ENCODE results near the gene UBE3C. TPM values are rescaled to one million over a fixed set of nuclear protein-coding genes. Genes with fewer than 3 reads are reported as not detected.

UBE3C gene
- total and polyA plus RNA-seq, 7 experiments from 2014 or later = 21.3 to 64.6 (median 53.9) TPM

DNA sequence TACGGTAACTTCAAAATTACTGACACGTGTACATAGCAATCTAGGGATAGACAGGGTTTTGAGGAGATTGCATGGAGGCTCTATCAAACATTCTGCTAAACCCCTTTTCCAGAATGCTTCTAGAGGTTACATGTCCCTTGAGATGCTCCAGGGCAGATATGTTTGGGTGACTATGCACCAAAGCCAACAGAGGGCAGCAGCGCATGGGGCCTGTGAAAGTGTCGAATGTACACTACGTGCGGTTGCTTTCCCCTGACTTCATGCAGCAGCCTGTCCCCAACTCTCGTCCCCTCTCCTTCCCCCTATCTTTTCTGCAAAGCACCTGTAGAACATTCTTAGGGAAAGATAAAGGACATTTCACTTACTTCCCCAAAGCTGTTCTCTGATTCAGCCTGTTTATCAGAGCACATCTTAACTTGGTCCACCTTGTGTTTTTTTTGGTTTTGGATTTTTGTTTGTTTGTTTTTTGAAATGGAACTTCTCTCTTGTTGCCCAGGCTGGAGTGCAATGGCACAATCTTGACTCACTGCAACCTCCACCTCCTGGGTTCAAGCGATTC lies 90.2 kb downstream of the UBE3C start:
- Histone ChIP-seq H3K27me3 (ENCODE audit: control insufficient read depth in 2 of 2, insufficient read depth in 2 of 2, low read length in 2 of 2) (no peaks in the 10 kb centered on the region), H3K4me1 (ENCODE audit: control insufficient read depth in 2 of 2, insufficient read depth in 2 of 2, low read length in 2 of 2) (no peaks in the 10 kb centered on the region), H3K27ac (ENCODE audit: low read depth, low read length) (no peak overlapping the region), H3K9me3 (ENCODE audit: control insufficient read depth in 2 of 3, low read length in 3 of 3) (no peaks in the 10 kb centered on the region), H3K4me3 (ENCODE audit: low read length) (no peak overlapping the region), H3K36me3 (ENCODE audit: control insufficient read depth in 2 of 3, insufficient read depth in 3 of 3, low read length in 3 of 3) (peaks cover 8 to 72% (median 17%) of the 10 kb centered on the region in 3 experiments)
- no peaks in the 10 kb centered on the region for H3K27me3 Mint-ChIP-seq
- DNase-seq (peak in 5 of 9 donors; percentile 9 to 28 (median 15)), ATAC-seq (peak; percentile 53)
- ChIA-PET CTCF (no interaction called here), POLR2A (no interaction called here)
- H3K4me1 Mint-ChIP-seq = peaks cover 0 to 4% (median under 1%) of the 10 kb centered on the region in 7 donors
- no peak overlapping the region for H3K4me3 Mint-ChIP-seq
- H3K36me3 Mint-ChIP-seq = peaks cover 0 to 45% (median 22%) of the 10 kb centered on the region in 5 donors
- peaks cover 0 to 1% (median 0%) of the 10 kb centered on the region in 11 donors for H3K9me3 Mint-ChIP-seq
- H3K27ac Mint-ChIP-seq = no peak overlapping the region
- intact Hi-C loops (cut with micrococcal nuclease) = loop anchor here (1.0 to 2.0 kb wide), 3 partner anchors 111 to 158 kb away; no protein-coding TSS in a partner anchor

DNA sequence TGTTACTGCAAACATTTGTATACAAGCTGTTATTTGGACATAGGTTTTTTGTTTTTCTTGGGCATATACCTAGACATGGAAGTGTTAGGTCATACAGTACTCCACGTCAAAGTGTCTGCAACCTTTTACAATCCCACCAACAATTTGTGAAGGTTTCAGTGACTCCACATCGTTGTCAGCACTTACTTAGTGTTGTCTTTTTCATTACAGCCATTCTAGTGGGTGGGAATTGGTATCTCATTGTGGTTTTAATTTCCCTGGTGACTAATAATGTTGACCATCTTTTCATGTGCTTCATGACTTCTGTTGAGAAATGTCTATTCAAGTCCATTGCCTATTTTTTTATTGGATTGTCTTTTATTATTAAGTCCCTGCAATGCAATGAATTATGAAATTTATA lies 95.0 kb downstream of the UBE3C start:
- no peak overlapping the region for H3K4me3 Mint-ChIP-seq
- CTCF ChIA-PET = no interaction called here
- Histone ChIP-seq H3K27me3 (ENCODE audit: control insufficient read depth in 2 of 2, insufficient read depth in 2 of 2, low read length in 2 of 2) (no peaks in the 10 kb centered on the region), H3K36me3 (ENCODE audit: control insufficient read depth in 2 of 3, insufficient read depth in 3 of 3, low read length in 3 of 3) (peaks cover 4 to 66% (median 9%) of the 10 kb centered on the region in 3 experiments), H3K4me3 (ENCODE audit: low read length) (no peak overlapping the region), H3K4me1 (ENCODE audit: control insufficient read depth in 2 of 2, insufficient read depth in 2 of 2, low read length in 2 of 2) (no peaks in the 10 kb centered on the region), H3K27ac (ENCODE audit: low read depth, low read length) (no peak overlapping the region), H3K9me3 (ENCODE audit: control insufficient read depth in 2 of 3, low read length in 3 of 3) (no peaks in the 10 kb centered on the region)
- H3K27me3 Mint-ChIP-seq = no peaks in the 10 kb centered on the region
- ATAC-seq (no peak), DNase-seq (no peak)
- peaks cover 0 to 1% (median 0%) of the 10 kb centered on the region in 11 donors for H3K9me3 Mint-ChIP-seq
- intact Hi-C loops (cut with micrococcal nuclease) = no loop called here
- H3K36me3 Mint-ChIP-seq = peaks cover 0 to 48% (median 33%) of the 10 kb centered on the region in 5 donors
- peaks cover 0 to 6% (median 0%) of the 10 kb centered on the region in 7 donors for H3K4me1 Mint-ChIP-seq
- no peak overlapping the region for H3K27ac Mint-ChIP-seq
- POLR2A ChIA-PET = interaction anchor here (0.5 kb wide), 1 partner anchor 24 kb away, joined by 4 read pairs; no protein-coding TSS in a partner anchor

DNA sequence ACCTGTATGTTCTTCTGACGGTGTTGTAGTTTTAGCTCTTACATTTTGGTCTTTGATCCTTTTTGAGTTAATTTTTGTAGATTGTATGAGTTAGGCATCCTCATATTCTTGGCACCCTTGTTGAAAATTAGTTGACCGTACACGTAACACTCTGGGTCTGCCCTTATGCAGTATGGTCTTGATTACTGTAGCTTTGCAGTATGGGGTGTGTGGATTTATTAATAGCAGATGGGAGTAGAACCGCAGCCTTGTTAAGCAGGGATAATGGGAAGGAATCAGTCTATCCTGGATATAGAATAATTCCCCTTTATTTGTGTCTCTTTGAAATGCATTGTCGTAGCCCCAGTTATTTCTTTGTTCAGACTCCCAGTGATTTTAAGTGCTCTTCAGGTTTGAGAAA lies 95.5 kb downstream of the UBE3C start:
- peaks cover 0 to 7% (median 0%) of the 10 kb centered on the region in 7 donors for H3K4me1 Mint-ChIP-seq
- Histone ChIP-seq H3K27ac (ENCODE audit: low read depth, low read length) (no peak overlapping the region), H3K9me3 (ENCODE audit: control insufficient read depth in 2 of 3, low read length in 3 of 3) (no peaks in the 10 kb centered on the region), H3K4me1 (ENCODE audit: control insufficient read depth in 2 of 2, insufficient read depth in 2 of 2, low read length in 2 of 2) (no peaks in the 10 kb centered on the region), H3K27me3 (ENCODE audit: control insufficient read depth in 2 of 2, insufficient read depth in 2 of 2, low read length in 2 of 2) (no peaks in the 10 kb centered on the region), H3K4me3 (ENCODE audit: low read length) (no peak overlapping the region), H3K36me3 (ENCODE audit: control insufficient read depth in 2 of 3, insufficient read depth in 3 of 3, low read length in 3 of 3) (peaks cover 4 to 64% (median 9%) of the 10 kb centered on the region in 3 experiments)
- ATAC-seq = no peak
- ChIA-PET CTCF (no interaction called here), POLR2A (interaction anchor here (0.6 kb wide), 1 partner anchor 105 kb away, joined by 3 read pairs; no protein-coding TSS in a partner anchor)
- peaks cover 0 to 1% (median 0%) of the 10 kb centered on the region in 11 donors for H3K9me3 Mint-ChIP-seq
- intact Hi-C loops (cut with micrococcal nuclease) = no loop called here
- no peaks in the 10 kb centered on the region for H3K27me3 Mint-ChIP-seq
- peak overlapping the region in 2 of 9 donors; percentile 1 to 23 for H3K27ac Mint-ChIP-seq
- H3K36me3 Mint-ChIP-seq = peaks cover 0 to 50% (median 33%) of the 10 kb centered on the region in 5 donors
- H3K4me3 Mint-ChIP-seq = no peak overlapping the region
- DNase-seq = no peak

DNA sequence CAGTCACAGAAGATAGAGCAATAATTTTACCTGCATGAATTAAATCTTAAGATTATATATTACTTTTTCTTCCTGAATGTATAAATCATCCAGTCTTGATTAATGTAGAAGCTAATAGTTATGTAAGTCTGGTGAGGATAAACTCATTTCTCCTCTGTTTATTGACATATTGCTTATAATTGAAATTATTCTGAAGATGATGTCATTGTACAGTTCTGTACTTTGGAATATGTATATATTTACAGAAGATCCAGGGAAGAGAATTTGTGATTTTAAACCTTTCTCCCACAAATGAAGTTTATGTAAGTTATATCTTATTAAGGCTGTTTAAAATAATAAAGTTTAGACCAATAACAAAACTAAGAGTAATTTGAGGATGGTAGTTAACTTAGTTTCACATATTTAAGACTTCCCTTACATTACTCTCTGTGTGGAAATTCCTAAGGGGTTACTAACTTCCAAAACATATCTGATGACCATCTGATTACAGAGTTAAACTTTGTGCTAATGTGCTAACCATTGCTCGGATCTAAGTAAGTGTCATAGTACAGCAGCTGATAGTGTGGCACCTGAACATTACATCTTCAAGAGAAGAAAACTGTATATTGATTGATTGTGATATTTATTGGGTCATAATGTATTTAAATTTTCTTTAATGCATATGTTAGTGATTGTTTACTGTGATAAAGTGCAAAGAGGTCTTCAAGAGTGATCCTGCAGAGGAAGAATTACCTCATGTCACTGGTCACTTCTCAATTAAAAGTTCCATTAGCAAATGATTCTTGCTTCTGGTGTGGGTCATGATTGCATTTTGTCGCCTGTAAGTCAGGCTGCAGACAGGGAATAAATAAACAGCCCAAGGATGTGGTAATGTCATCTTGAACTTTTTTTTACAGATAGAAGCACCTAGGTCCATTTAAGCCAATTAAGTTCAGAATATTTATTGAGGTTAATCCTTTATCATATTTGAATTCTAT lies 96.9 kb downstream of the UBE3C start:
- Histone ChIP-seq H3K27me3 (ENCODE audit: control insufficient read depth in 2 of 2, insufficient read depth in 2 of 2, low read length in 2 of 2) (no peaks in the 10 kb centered on the region), H3K4me3 (ENCODE audit: low read length) (no peak overlapping the region), H3K36me3 (ENCODE audit: control insufficient read depth in 2 of 3, insufficient read depth in 3 of 3, low read length in 3 of 3) (peaks cover 4 to 65% (median 8%) of the 10 kb centered on the region in 3 experiments), H3K27ac (ENCODE audit: low read depth, low read length) (no peak overlapping the region), H3K9me3 (ENCODE audit: control insufficient read depth in 2 of 3, low read length in 3 of 3) (no peaks in the 10 kb centered on the region), H3K4me1 (ENCODE audit: control insufficient read depth in 2 of 2, insufficient read depth in 2 of 2, low read length in 2 of 2) (no peaks in the 10 kb centered on the region)
- Mint-ChIP-seq H3K4me3 (no peak overlapping the region), H3K9me3 (peaks cover 0 to 3% (median 0%) of the 10 kb centered on the region in 11 donors), H3K27ac (no peak overlapping the region), H3K36me3 (peaks cover 0 to 58% (median 39%) of the 10 kb centered on the region in 5 donors), H3K4me1 (peaks cover 0 to 12% (median 2%) of the 10 kb centered on the region in 7 donors), H3K27me3 (no peaks in the 10 kb centered on the region)
- no peak for DNase-seq
- intact Hi-C loops (cut with micrococcal nuclease) = no loop called here
- ATAC-seq = no peak
- CTCF ChIA-PET = no interaction called here
- POLR2A ChIA-PET = no interaction called here

DNA sequence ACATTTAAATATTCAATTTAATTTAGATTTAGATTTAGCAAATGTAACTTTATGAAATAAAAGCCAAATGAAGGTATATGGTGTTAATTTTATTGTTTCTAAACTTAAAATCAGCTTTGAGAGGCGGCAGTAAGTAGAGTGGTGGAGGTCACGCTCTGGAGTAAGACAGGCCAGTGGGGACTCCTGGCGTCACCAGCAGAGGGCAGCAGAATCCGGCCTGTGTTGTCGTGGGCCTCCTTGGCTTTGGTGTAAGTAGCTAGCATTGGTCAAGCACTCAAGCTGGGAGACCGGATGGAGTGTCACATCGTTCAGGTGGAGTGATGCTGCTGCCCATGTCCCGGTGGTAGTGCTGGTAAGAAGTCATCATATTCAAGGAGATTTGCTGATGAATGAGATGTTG lies 99.4 kb downstream of the UBE3C start:
- Histone ChIP-seq H3K36me3 (ENCODE audit: control insufficient read depth in 2 of 3, insufficient read depth in 3 of 3, low read length in 3 of 3) (peaks cover 0 to 43% (median 4%) of the 10 kb centered on the region in 3 experiments), H3K27me3 (ENCODE audit: control insufficient read depth in 2 of 2, insufficient read depth in 2 of 2, low read length in 2 of 2) (no peaks in the 10 kb centered on the region), H3K9me3 (ENCODE audit: control insufficient read depth in 2 of 3, low read length in 3 of 3) (no peaks in the 10 kb centered on the region), H3K27ac (ENCODE audit: low read depth, low read length) (no peak overlapping the region), H3K4me1 (ENCODE audit: control insufficient read depth in 2 of 2, insufficient read depth in 2 of 2, low read length in 2 of 2) (no peaks in the 10 kb centered on the region), H3K4me3 (ENCODE audit: low read length) (no peak overlapping the region)
- H3K36me3 Mint-ChIP-seq = peaks cover 0 to 52% (median 25%) of the 10 kb centered on the region in 5 donors
- ChIA-PET POLR2A (no interaction called here), CTCF (interaction anchor here (0.6 kb wide), 1 partner anchor 8 kb away, joined by 4 read pairs; no protein-coding TSS in a partner anchor)
- no peaks in the 10 kb centered on the region for H3K27me3 Mint-ChIP-seq
- H3K4me1 Mint-ChIP-seq = peaks cover 0 to 12% (median 3%) of the 10 kb centered on the region in 7 donors
- peaks cover 0 to 3% (median 0%) of the 10 kb centered on the region in 11 donors for H3K9me3 Mint-ChIP-seq
- H3K4me3 Mint-ChIP-seq = no peak overlapping the region
- peak overlapping the region in 4 of 9 donors; percentile 9 to 65 (median 35) for H3K27ac Mint-ChIP-seq
- no peak for ATAC-seq
- DNase-seq = no peak
- intact Hi-C loops (cut with micrococcal nuclease) = no loop called here

DNA sequence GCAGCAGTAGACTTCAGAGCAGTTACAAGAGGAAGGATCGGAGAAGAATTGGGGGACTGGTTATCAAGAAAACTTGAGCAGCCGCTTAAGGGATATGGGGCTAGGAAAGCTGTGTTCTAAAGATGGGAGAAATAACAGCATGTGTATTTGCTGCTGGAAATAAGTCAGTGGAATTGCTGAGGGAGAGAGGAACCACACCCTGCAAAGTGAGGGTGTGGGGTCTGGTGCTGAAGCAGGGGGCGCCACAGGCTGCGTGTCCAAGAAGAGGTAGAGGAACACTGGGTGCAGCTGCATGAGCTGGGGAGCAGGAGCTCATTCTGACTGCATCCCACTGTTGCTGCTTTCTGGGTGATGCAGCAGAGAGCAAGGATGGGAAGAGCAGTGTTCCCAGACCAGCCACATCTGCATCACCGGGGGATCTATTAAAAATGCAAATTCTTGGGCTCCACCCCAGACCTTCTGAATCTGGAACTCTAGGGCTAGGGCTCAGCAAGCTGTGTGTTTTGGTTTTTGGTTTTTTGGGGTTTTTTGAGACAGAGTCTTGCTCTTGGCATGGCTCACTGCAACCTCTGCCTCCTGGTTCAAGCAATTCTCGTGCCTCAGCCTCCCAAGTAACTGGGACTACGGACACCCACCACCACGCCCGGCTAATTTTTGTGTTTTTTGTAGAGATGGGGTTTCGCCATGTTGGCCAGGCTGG lies 101.0 kb downstream of the UBE3C start:
- Histone ChIP-seq H3K9me3 (ENCODE audit: control insufficient read depth in 2 of 3, low read length in 3 of 3) (no peaks in the 10 kb centered on the region), H3K27ac (ENCODE audit: low read depth, low read length) (no peak overlapping the region), H3K4me1 (ENCODE audit: control insufficient read depth in 2 of 2, insufficient read depth in 2 of 2, low read length in 2 of 2) (no peaks in the 10 kb centered on the region), H3K36me3 (ENCODE audit: control insufficient read depth in 2 of 3, insufficient read depth in 3 of 3, low read length in 3 of 3) (peaks cover 0 to 26% (median 0%) of the 10 kb centered on the region in 3 experiments), H3K4me3 (ENCODE audit: low read length) (no peak overlapping the region), H3K27me3 (ENCODE audit: control insufficient read depth in 2 of 2, insufficient read depth in 2 of 2, low read length in 2 of 2) (no peaks in the 10 kb centered on the region)
- Mint-ChIP-seq H3K36me3 (peaks cover 0 to 46% (median 17%) of the 10 kb centered on the region in 5 donors), H3K27ac (peak overlapping the region in 2 of 9 donors; percentile 3 to 76), H3K9me3 (peaks cover 0 to 3% (median 0%) of the 10 kb centered on the region in 11 donors), H3K27me3 (no peaks in the 10 kb centered on the region), H3K4me3 (no peak overlapping the region), H3K4me1 (peaks cover 0 to 6% (median 3%) of the 10 kb centered on the region in 7 donors)
- intact Hi-C loops (cut with micrococcal nuclease) = no loop called here
- DNase-seq (no peak), ATAC-seq (no peak)
- ChIA-PET CTCF (interaction anchor here (0.7 to 1.1 kb wide), 2 partner anchors 24 to 99 kb away, joined by 3 read pairs; no protein-coding TSS in a partner anchor), POLR2A (no interaction called here)
